Neural cell (in vitro differentiated cells): ENCODE measurements around the gene UBE2F. TPM values are rescaled to one million over a fixed set of nuclear protein-coding genes. Genes with fewer than 3 reads are reported as not detected.

Experiments
- H2AFZ ChIP-seq: fragments of 200-600, 300-800 bp; sonication (generic), shearing (Covaris generic); 2 replicates; pipeline ENCODE4 v1.6.0; 2014; ENCODE audit warnings: low read depth, mild to moderate bottlenecking, antibody characterized with exemption, low read length, moderate library complexity
- H3F3A ChIP-seq: fragments of 200-600 bp; shearing (Covaris generic); 2 replicates; pipeline ENCODE4 v1.6.1; 2016; ENCODE audit warnings: mild to moderate bottlenecking, moderate library complexity, mixed read lengths, antibody characterized with exemption, low read length; ENCODE audit not compliant: insufficient read depth, poor library complexity, severe bottlenecking
- H3K27ac ChIP-seq: fragments of 200-600, 300-800 bp; sonication (generic), shearing (Covaris generic); 2 replicates; pipeline ENCODE4 v1.5.1; 2014; ENCODE audit warnings: mild to moderate bottlenecking, low read length, moderate library complexity
- H3K27me3 ChIP-seq: fragments of 300-800, 200-600 bp; sonication (generic), shearing (Covaris generic); 2 replicates; pipeline ENCODE4 v1.6.0; 2014; ENCODE audit warnings: mild to moderate bottlenecking, low read depth, low read length, moderate library complexity; ENCODE audit not compliant: insufficient read depth
- H3K36me3 ChIP-seq: fragments of 300-800, 200-600 bp; sonication (generic), shearing (Covaris generic); 2 replicates; pipeline ENCODE4 v1.5.1; 2014; ENCODE audit warnings: mild to moderate bottlenecking, antibody characterized with exemption, low read length, moderate library complexity; ENCODE audit not compliant: insufficient read depth
- H3K4me2 ChIP-seq: fragments of 300-800, 200-600 bp; sonication (generic), shearing (Covaris generic); 2 replicates; pipeline ENCODE4 v1.6.0; 2014; ENCODE audit warnings: mild to moderate bottlenecking, low read length
- H3K4me3 ChIP-seq: fragments of 300-800, 200-600 bp; sonication (generic), shearing (Covaris generic); 2 replicates; pipeline ENCODE4 v1.5.1; 2014; ENCODE audit warnings: mild to moderate bottlenecking, low read length, moderate library complexity
- H3K79me2 ChIP-seq: fragments of 200-600 bp; shearing (Covaris generic); replicated peaks from 2 replicates; pipeline ENCODE4 v1.6.0; 2014; ENCODE audit warnings: mild to moderate bottlenecking, low read length, moderate library complexity; ENCODE audit not compliant: insufficient read depth
- H3K9ac ChIP-seq: fragments of 300-800, 200-600 bp; sonication (generic), shearing (Covaris generic); 2 replicates; pipeline ENCODE4 v1.6.1; 2016; ENCODE audit warnings: mild to moderate bottlenecking, low read length, mixed read lengths
- H3K9me2 ChIP-seq: fragments of 200-600 bp; shearing (Covaris generic); 2 replicates; pipeline ENCODE4 v1.6.1; 2016; ENCODE audit warnings: mild to moderate bottlenecking, low read length, mixed read lengths; ENCODE audit not compliant: insufficient read depth
- H3K9me3 ChIP-seq: fragments of 200-600, 300-800 bp; sonication (generic), shearing (Covaris generic); 2 replicates; pipeline ENCODE4 v1.6.1; 2016; ENCODE audit warnings: mild to moderate bottlenecking, mixed run types, low read length, moderate library complexity, mixed read lengths
- H4K20me1 ChIP-seq: fragments of 200-600 bp; shearing (Covaris generic); 2 replicates; pipeline ENCODE4 v1.6.1; 2016; ENCODE audit warnings: mild to moderate bottlenecking, mixed run types; ENCODE audit not compliant: insufficient read depth
- CTCF ChIP-seq: fragments of 450-650 bp; IDR thresholded peaks from 2 replicates; pipeline ENCODE4 v1.5.1; 2014; ENCODE audit warnings: antibody characterized with exemption, mild to moderate bottlenecking, moderate library complexity; ENCODE audit not compliant: poor library complexity, severe bottlenecking
- EP300 ChIP-seq: fragments of 450-650 bp; conservative IDR thresholded peaks from 2 replicates; pipeline ENCODE4 v1.6.1; 2014; ENCODE audit warnings: antibody characterized with exemption, mild to moderate bottlenecking, moderate library complexity; ENCODE audit not compliant: poor library complexity, severe bottlenecking
- EZH2 ChIP-seq: fragments of 200-600, 300-800 bp; shearing (Covaris generic), sonication (generic); IDR thresholded peaks from 2 replicates; pipeline ENCODE4 v1.6.1; 2014; ENCODE audit warnings: antibody characterized with exemption, low read length, borderline replicate concordance, mild to moderate bottlenecking; ENCODE audit not compliant: insufficient read depth, poor library complexity, severe bottlenecking
- MXI1 ChIP-seq: fragments of 450-650 bp; conservative IDR thresholded peaks from 2 replicates; pipeline ENCODE4 v1.6.1; 2014; ENCODE audit warnings: antibody characterized with exemption, mild to moderate bottlenecking; ENCODE audit not compliant: poor library complexity, severe bottlenecking
- POLR2AphosphoS5 ChIP-seq: IDR thresholded peaks from 2 replicates; pipeline ENCODE4 v1.6.1; 2012
- RAD21 ChIP-seq: fragments of 450-650 bp; conservative IDR thresholded peaks from 2 replicates; pipeline ENCODE4 v1.6.1; 2014; ENCODE audit warnings: antibody characterized with exemption, mild to moderate bottlenecking, moderate library complexity
- REST ChIP-seq: IDR thresholded peaks from 2 replicates; pipeline ENCODE4 v1.6.1; 2012; ENCODE audit warnings: borderline replicate concordance
- SMC3 ChIP-seq: fragments of 450-650 bp; conservative IDR thresholded peaks from 2 replicates; pipeline ENCODE4 v1.6.1; 2014; ENCODE audit warnings: antibody characterized with exemption, mild to moderate bottlenecking, moderate library complexity; ENCODE audit not compliant: poor library complexity
- TAF1 ChIP-seq: IDR thresholded peaks from 2 replicates; pipeline ENCODE4 v1.6.1; 2012; ENCODE audit warnings: low read depth
- polyA plus RNA-seq: library from polyadenylated mRNA; depleted of rRNA; stranded (reverse); fragments of >200 nt; gene quantifications from 2 replicates; pipeline ENCODE4 v1.2.3, GENCODE V29; 2014

The UBE2F gene
- polyA plus RNA-seq, 1 donor from 2014 or later, result 65.7 TPM

GRCh38 chr2:237952851-237953250 is 14.0 kb upstream of the UBE2F start:
- no peak overlapping the region for H3K4me3 ChIP-seq
- no peaks in the 10 kb centered on the region for H3F3A ChIP-seq
- no peaks in the 10 kb centered on the region for H3K79me2 ChIP-seq
- no peak overlapping the region for H3K4me2 ChIP-seq
- H3K27ac ChIP-seq, result no peak overlapping the region
- H3K9ac ChIP-seq, result no peak overlapping the region
- no peaks in the 10 kb centered on the region for H3K9me2 ChIP-seq
- H4K20me1 ChIP-seq, result no peaks in the 10 kb centered on the region
- no peaks in the 10 kb centered on the region for H3K9me3 ChIP-seq
- H3K36me3 ChIP-seq, result no peaks in the 10 kb centered on the region
- H3K27me3 ChIP-seq, result peaks cover 10% of the 10 kb centered on the region
- no peak for TF ChIP-seq EP300
- no peak for TF ChIP-seq MXI1
- no peak for TF ChIP-seq RAD21
- no peak for TF ChIP-seq CTCF
- TF ChIP-seq SMC3, result no peak
- no peak for TF ChIP-seq EZH2
- no peak for TF ChIP-seq REST
- TF ChIP-seq POLR2AphosphoS5, result no peak
- TF ChIP-seq TAF1, result no peak
- no peak overlapping the region for H2AFZ ChIP-seq

GRCh38 chr2:237955640-237956401 is 11.0 kb upstream of the UBE2F start:
- Histone ChIP-seq H3K4me3 (no peak overlapping the region), H3K9ac (no peak overlapping the region), H3K79me2 (no peaks in the 10 kb centered on the region), H3K4me2 (no peak overlapping the region), H3K9me2 (no peaks in the 10 kb centered on the region), H3K9me3 (no peaks in the 10 kb centered on the region), H3K36me3 (no peaks in the 10 kb centered on the region), H3F3A (no peaks in the 10 kb centered on the region), H3K27me3 (peaks cover 10% of the 10 kb centered on the region), H3K27ac (no peak overlapping the region), H2AFZ (no peak overlapping the region), H4K20me1 (no peaks in the 10 kb centered on the region)
- TF ChIP-seq POLR2AphosphoS5 (no peak), CTCF (no peak), TAF1 (no peak), EZH2 (no peak), RAD21 (no peak), EP300 (no peak), REST (no peak), MXI1 (no peak), SMC3 (no peak)
